Amniotic epithelial cell (primary cell): ENCODE data around the gene HMCN1.

Experiments used
- DNase-seq: peaks from one replicate; pipeline ENCODE4 v3.0.0-alpha.2; 2010; ENCODE audit warnings: low read depth

The HMCN1 gene

GRCh38 chr1:186091222-186091720, 357.1 kb downstream of the HMCN1 start:
- DNase-seq = no peak

GRCh38 chr1:186093437-186093836, 359.2 kb downstream of the HMCN1 start:
- peak; percentile 17 for DNase-seq

GRCh38 chr1:186094172-186094571, 360.0 kb downstream of the HMCN1 start:
- DNase-seq = peak; percentile 80

- no peak for DNase-seq
Measured at GRCh38 chr1:186099336-186100104, 365.3 kb downstream of the HMCN1 start.

- DNase-seq = no peak
Measured at GRCh38 chr1:186102107-186102506, 367.9 kb downstream of the HMCN1 start.

- DNase-seq = peak; percentile 78
Measured at GRCh38 chr1:186102547-186103148, 368.5 kb downstream of the HMCN1 start.

- DNase-seq = no peak
Measured at GRCh38 chr1:186104459-186104858, 370.3 kb downstream of the HMCN1 start.

GRCh38 chr1:186112280-186112679, 378.1 kb downstream of the HMCN1 start:
- no peak for DNase-seq

- DNase-seq = no peak
Measured at GRCh38 chr1:186113461-186113860, 379.3 kb downstream of the HMCN1 start.

GRCh38 chr1:186118724-186119123, 384.5 kb downstream of the HMCN1 start:
- DNase-seq = no peak

- no peak for DNase-seq
Measured at GRCh38 chr1:186122837-186123236, 388.6 kb downstream of the HMCN1 start.

- DNase-seq = no peak
Measured at GRCh38 chr1:186125035-186125434, 390.8 kb downstream of the HMCN1 start.

GRCh38 chr1:186125511-186125910, 391.3 kb downstream of the HMCN1 start:
- no peak for DNase-seq

GRCh38 chr1:186129758-186130157, 395.6 kb downstream of the HMCN1 start:
- DNase-seq = no peak

GRCh38 chr1:186139115-186139514, 404.9 kb downstream of the HMCN1 start:
- no peak for DNase-seq

GRCh38 chr1:186139701-186140100, 405.5 kb downstream of the HMCN1 start:
- DNase-seq = peak; percentile 40

- DNase-seq = no peak
Measured at GRCh38 chr1:186142159-186142558, 408.0 kb downstream of the HMCN1 start.

- no peak for DNase-seq
Measured at GRCh38 chr1:186142916-186143315, 408.7 kb downstream of the HMCN1 start.

GRCh38 chr1:186143481-186143880, 409.3 kb downstream of the HMCN1 start:
- DNase-seq = peak; percentile 39

GRCh38 chr1:186144505-186144904, 410.3 kb downstream of the HMCN1 start:
- DNase-seq = peak; percentile 8

- no peak for DNase-seq
Measured at GRCh38 chr1:186146974-186147373, 412.8 kb downstream of the HMCN1 start.

- DNase-seq = no peak
Measured at GRCh38 chr1:186149591-186149990, 415.4 kb downstream of the HMCN1 start.

GRCh38 chr1:186152227-186152619, 418.0 kb downstream of the HMCN1 start:
- no peak for DNase-seq
